Hematopoietic multipotent progenitor cell (in vitro differentiated cells): Measurements from ENCODE around the gene PPRC1. TPM values are rescaled to one million over a fixed set of nuclear protein-coding genes. Genes with fewer than 3 reads are reported as not detected.

Source experiments
- DNase-seq, 3 donors: peaks; one replicate each; pipeline ENCODE4 v3.0.0-alpha.2; 2011 to 2015; ENCODE audit warnings: low read depth in 2 of 3, low spot score in 2 of 3
- total RNA-seq: library from RNA; depleted of rRNA; stranded (reverse); fragments of >200 nt; gene quantifications from one replicate; pipeline ENCODE4 v1.2.3, GENCODE V29; 2012

PPRC1 gene
- total RNA-seq, 1 donor: 23.7 TPM

DNA sequence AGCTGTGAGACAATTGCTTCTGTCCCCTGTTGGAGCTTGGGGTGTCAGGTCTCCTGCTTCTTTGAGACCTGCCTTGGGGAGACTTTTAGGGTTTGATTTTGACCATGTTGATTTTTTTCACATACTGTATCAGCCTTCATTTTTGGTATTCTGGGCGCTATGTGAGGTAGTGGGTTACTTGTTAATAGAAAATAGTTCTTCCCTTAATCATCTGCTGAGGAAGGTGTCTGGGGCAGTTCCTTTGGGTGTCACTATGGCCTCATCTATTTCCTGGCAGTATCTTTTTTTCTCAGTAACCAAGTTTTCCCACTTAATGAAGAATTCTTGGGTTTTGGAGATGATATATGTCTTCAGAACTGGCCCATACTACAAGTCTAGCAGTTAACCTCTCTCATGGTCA lies 14.7 kb downstream of the PPRC1 start:
- no peak for DNase-seq

DNA sequence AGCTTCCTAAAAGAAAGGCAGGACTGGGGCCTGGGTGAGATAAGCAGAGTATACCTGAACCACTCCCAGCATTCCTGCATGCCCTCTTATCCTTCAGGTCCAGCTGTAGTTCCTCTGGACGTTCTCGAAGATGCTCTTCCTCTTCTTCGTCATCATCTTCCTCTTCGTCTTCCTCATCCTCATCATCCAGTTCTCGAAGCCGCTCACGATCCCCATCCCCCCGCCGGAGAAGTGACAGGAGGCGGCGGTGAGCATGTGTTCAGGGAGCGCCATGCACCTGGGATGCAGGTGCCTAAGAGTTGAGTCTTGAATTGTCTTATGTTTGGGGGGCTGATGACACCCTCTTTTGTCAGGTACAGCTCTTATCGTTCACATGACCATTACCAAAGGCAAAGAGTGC lies 15.4 kb downstream of the PPRC1 start:
- no peak for DNase-seq

DNA sequence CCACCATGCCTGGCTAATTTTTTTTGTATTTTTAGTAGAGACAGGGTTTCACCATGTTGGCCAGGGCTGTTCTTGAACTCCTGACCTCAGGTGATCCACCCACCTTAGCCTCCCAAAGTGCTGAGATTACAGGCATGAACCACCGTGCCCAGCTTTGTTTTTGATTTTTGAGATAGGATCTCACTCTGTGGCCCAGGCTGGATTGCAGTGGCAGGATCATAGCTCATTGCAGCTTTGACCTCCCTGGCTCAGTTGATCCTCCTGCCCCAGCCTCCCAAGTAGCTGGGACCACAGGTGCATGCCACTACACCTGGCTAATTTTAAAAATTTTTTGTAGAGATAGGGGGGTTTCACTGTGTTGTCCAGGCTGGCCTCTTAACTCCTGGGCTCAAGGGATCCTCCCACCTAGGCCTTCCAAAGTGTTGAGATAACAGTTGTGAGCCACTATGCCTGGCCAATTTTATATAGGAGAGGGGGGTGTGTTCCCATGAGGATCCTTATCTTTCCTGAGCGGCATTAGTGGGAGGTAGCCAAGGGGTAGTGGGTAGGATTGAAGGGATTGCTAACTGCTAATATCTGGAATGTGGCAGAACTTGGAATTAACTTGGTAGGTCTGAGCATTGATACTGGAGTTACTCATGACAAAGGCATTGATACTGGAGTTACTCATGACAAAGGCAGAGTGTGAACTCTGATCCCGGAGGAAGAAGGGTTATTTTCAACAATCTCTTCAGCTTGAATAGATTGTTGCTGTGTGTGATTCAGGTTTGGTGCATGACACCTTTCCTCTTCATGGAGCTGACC lies 18.3 kb downstream of the PPRC1 start:
- no peak for DNase-seq

GRCh38 chr10:102151774-102152544 lies 19.1 kb downstream of the PPRC1 start, which contains the start of gene NOLC1:
NOLC1 (plus strand) TSS chr10:102152389; CDS start chr10:102152411, 22 bp downstream.
- peak; percentile 99 for DNase-seq

DNA sequence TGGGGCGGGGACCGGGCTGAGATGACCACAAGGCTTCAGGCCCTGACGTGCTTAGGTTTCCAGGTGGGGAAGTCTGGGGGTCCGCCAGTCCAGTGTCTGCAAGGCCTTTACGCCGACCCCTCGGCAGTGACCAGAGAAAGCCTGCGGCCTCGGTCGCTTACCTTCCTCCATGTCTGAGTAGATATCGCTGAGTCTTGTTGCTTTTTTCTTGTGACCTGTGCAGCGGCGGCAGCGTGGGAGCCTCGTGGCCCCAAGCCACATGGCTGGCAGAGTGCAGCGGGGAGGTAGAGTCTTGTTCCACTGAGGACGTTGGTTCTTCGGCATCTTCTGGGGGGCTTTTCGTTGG lies 19.7 kb downstream of the PPRC1 start:
- no peak for DNase-seq

DNA sequence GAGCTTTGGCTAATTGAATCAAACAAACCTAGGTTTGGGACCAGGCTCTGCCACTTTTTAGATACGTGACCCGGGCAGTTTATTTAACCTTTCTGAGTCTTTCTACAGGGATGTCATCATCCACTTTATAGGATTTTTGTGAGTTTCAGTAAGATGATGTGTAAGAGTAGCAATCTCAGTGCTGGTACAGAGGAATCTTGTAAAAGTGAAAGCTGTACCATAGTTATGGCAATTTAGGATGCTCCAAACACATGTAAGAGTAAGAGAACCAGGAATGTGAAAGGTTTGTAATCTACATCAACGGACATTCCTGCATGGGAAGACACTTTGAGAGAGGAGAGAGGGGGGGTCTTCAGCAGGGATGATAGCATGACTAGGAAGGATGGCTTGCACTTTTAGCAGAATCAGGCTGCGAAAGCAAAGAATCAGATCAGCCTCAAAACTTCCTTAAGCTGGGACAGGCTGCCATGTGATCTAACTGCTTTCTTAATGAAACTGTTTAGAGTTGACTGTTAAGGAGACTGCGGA lies 20.3 kb downstream of the PPRC1 start:
- no peak for DNase-seq

GRCh38 chr10:102154466-102155116 lies 21.8 kb downstream of the PPRC1 start:
- no peak for DNase-seq

- no peak for DNase-seq
These were observed 24.4 kb downstream of the PPRC1 start for GRCh38 chr10:102157224-102157623.

DNA sequence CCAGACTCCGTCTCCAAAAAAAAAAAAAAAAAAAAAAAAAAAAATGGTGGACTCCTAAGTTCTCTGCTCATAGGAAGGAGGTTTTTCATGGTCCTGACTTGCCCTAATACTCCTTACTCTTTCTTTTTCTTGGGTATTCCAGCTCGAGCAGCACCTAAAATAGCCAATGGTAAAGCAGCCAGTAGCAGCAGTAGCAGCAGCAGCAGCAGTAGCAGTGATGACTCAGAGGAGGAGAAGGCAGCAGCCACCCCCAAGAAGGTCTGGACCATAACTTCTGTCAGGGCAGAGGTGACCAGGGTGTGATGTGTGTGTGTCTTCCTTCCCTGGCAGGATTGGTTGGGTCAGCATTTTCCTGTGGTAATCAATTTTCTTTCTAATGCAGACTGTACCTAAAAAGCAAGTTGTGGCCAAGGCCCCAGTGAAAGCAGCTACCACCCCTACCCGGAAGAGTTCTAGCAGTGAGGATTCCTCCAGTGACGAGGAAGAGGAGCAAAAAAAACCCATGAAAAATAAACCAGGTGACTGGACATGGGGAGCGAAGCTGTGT lies 26.3 kb downstream of the PPRC1 start:
- no peak for DNase-seq

DNA sequence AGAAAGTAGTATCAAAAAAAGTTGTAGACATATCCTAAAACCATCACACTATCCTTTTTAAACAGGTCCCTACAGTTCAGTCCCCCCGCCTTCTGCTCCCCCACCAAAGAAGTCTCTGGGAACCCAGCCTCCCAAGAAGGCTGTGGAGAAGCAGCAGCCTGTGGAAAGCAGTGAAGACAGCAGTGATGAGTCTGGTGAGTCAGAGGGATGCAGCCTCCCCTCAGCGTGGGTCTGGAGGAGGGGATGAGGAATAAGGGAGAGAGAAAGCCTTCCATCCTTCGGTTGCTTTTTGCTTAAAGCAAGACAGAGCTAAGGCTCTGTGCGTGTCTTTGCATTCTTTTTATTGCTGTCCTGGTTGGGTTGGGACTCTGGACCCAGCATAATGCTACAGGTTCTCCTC lies 27.0 kb downstream of the PPRC1 start:
- no peak for DNase-seq

GRCh38 chr10:102163342-102163989 lies 30.6 kb downstream of the PPRC1 start:
- DNase-seq: no peak

GRCh38 chr10:102167861-102168260 lies 35.0 kb downstream of the PPRC1 start:
- DNase-seq: no peak

GRCh38 chr10:102170602-102171001 lies 37.8 kb downstream of the PPRC1 start:
- no peak for DNase-seq

GRCh38 chr10:102172288-102172687 lies 39.4 kb downstream of the PPRC1 start:
- no peak for DNase-seq

- no peak for DNase-seq
These were observed 42.6 kb downstream of the PPRC1 start for GRCh38 chr10:102175415-102175814.

GRCh38 chr10:102184606-102185005 lies 51.8 kb downstream of the PPRC1 start:
- no peak for DNase-seq

DNA sequence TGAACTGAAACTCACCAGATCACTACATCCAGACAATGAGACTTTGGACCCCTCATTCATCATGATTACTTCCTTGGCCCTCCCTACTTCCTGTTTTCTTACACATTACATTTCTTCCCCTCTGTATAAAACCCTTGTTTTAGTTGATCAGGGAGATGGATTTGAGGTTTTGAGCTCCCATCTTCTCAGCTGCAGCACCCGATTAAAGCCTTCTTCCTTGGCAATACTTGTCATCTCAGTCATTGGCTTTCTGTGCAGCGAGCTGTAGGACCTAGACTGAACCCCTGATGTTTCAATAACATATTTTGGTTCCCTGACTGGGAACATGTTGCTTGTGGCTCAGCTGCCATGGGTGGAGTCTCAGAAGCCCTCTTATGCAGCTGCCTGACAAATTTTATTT lies 52.4 kb downstream of the PPRC1 start:
- DNase-seq: no peak

GRCh38 chr10:102185811-102186527 lies 53.1 kb downstream of the PPRC1 start:
- DNase-seq: no peak

DNA sequence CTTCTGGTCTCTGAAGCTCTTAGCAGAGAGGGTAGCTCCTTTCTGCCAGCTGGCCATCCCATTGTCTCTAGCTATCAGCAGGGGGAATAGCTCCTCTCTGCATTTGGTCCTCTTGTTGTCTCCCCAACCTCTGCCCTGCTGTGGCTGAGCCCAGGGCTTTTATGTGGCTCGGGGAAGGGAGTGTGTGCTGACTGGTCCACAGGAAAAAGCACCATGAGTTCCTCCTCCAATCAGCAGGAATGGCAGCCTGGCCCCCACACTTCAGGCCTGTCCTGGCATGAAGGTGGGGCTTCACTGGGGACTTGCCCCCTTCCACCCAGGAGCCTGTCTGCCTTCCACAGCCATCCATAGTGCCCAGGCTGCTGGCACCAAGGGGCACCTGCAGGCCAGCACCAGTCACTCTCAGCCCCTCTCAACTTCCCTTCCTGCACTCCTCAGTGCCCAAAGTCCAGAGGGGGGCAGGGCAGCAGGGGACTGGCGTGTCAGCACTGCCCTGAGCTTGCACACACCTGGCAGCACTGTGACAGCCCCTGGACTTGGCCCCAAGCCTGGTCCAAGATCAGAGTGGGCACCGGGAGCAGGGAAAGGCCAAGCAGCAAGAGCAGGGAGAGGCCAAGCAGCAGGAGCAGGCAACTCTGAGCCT lies 55.6 kb downstream of the PPRC1 start:
- no peak for DNase-seq
